ENCODE data around the gene ARRB2.

The ARRB2 gene

DNA sequence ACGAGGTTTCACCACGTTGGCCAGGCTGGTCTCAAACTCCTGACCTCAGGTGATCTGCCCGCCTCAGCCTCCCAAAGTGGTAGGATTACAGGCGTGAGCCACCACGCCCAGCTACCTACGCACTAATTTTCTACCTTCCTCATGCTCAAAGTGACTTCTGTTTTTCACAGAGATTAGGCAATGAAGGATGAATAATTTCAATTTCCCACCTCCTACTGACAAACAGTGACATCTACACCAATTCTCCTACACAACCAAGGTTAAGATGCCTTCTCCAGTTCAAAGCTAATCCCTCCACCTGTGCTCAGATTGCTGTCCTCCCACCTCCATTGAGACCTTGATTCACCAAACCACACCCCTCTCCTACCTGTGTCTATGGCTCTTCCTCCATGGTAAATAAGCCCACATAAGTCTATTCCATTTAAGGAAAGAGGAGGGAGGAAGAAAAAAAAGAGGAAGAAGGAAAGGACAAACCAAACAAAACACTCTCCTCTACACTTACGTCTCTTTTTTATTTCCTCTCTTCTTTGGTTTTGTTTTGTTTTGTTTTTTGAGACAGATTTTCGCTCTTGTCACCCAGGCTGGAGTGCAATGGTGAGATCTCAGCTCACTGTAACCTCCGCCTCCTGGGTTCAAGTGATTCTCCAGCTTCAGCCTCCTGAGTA, 15.3 kb downstream of the ARRB2 start:
- no peak for DNase-seq (ENCODE audit: low read depth in 2 of 2)

DNA sequence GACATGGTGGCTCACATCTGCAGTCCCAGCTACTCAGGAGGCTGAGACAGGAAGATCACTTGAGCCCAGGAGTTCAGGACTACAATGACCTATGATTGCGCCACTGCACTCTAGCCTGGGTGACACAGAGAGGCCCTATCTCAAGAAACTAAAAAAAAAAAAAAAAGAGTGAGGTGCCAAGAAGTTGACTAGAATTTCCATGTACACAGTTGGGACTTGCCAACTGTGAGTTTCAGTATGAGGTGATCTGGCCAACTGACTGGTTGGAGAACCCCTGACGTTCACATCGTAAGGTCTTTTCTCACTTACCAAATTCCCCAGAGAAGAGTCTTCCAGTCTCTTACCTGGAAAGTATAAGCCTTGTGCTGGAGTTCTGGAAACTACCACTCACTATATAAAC, 17.7 kb downstream of the ARRB2 start:
- DNase-seq (ENCODE audit: low read depth in 2 of 2) = no peak

DNA sequence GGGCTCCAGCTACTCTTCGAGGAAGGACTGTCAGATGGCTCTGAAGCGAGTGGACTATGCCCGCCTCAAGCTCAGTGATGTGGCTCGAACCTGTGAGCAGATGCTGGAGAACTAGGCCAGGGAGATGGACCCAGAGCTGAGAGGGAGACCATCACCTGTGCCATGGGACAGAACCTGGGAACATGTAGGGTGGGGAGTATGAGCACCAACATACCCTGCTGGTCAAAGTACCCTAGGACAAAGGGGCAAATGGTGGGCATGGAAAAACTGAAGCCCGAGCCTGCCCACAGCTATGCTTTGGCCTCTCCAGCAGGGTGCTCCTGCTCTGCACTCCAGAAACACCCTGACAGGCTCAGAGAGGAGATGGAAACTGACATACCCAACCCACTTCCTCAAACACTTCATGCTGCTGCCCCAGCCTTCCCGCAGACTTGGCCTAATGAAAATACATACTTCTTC, 22.7 kb downstream of the ARRB2 start:
- no peak for DNase-seq (ENCODE audit: low read depth in 2 of 2)

DNA sequence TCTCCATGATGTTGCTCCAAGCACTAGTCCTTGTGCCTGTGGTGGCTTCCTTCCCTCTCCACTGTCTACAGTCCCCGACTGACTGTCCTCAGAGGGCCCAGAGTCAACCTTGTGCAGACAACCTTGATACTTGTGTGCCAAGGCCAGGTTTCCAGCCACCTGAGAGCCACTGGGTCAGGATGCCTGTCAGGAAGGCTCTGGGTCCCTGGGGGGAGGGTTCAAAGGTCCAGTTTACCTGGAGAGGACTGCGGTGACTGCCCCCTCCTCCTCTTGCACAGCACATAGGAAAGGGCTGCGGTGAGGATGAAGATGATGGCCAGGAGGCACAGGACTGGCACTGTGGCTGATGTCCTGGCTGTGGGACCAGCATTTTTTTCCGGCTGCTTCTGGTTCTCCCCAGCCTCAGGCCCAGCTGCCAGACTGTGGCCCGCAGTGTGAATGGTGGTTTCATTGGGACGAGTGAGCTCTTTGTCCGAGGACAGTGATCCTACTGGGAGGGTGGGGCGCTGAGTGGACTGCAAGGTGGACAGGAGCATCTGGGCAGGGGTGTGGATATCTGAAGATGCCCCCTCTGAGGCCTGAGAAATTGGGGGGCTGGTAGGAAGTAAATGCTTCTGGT, 24.5 kb downstream of the ARRB2 start:
- no peak for DNase-seq (ENCODE audit: low read depth in 2 of 2)

DNA sequence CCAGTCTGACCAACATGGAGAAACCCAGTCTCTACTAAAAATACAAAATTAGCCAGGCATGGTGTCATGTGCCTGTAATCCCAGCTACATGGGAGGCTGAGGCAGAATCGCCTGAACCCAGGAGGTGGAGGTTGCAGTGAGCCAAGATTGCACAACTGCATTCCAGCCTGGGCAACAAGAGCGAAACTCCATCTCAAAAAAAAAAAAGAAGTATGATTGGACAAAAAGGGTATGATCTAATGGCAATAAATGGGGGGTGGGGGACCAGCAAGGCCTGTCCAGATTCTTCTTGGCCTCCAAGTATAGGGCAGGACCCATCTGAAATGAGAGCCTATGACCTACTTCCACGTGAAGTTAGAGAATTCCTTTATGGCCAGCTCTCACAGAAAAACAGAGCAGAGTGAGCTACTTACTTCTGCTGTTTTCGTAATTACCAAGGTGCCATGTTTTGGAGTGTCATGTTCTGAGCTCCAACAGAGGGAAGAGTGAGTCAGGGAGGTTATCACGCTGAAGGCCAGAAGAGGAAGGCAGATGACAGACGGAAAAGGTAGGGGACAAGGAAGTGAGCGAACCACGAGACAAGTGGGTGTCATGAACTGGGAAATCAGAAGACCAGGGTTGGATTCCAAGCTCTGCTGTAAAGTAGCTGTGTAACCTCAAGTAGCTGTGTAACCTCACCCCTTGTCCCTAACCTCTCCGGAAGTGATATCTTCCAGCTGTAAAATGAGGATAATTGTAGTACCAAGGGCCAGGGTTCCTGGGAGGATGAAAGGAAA, 25.6 kb downstream of the ARRB2 start:
- no peak for DNase-seq (ENCODE audit: low read depth in 2 of 2)

DNA sequence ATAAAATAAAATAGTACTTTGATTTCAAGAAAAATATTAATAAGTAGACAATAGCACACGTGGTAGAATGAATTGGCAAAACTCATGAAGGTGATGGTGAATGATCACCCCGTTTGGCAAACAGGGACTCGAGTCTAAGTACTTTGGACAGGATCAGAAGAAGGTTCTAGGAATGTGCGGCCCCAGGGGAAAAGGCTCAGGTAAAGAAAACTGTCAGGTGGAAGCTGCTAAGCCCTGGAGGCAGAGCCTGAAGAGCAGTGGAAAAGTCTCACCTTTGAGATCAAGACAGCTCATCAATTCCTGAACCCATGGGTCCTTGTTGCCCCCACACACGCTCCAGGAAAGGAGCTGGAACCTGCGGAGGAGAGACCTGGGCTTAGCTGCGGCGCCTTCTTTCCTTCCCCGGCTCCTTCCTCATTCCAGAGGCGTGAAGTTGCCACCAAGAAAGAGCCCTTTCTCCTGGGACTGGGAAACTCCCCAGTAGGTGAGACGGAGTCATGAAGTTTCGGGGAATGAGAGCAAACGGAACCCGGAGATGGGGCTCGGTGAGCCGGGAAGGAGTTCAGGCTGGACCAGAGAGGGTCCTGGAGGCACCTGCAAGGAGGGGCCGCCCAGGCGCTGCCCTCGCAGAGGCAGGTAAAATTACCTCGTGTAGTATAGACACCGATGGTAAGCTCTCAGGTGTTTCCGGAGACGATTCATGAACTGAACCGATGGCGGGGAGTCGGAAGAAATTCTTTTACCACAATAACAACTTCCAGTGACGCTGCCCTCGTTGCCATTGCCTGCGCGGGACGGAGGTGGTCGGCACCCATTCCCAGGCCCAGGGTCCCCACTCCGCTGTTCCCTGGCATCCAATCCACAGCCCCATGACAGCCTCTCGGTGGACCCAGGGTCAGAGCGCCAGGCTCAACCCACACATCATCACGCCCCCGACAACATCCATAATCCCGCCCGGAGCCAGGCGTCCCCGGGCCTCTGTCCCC, 28.0 kb downstream of the ARRB2 start:
- no peak for DNase-seq (ENCODE audit: low read depth in 2 of 2)

DNA sequence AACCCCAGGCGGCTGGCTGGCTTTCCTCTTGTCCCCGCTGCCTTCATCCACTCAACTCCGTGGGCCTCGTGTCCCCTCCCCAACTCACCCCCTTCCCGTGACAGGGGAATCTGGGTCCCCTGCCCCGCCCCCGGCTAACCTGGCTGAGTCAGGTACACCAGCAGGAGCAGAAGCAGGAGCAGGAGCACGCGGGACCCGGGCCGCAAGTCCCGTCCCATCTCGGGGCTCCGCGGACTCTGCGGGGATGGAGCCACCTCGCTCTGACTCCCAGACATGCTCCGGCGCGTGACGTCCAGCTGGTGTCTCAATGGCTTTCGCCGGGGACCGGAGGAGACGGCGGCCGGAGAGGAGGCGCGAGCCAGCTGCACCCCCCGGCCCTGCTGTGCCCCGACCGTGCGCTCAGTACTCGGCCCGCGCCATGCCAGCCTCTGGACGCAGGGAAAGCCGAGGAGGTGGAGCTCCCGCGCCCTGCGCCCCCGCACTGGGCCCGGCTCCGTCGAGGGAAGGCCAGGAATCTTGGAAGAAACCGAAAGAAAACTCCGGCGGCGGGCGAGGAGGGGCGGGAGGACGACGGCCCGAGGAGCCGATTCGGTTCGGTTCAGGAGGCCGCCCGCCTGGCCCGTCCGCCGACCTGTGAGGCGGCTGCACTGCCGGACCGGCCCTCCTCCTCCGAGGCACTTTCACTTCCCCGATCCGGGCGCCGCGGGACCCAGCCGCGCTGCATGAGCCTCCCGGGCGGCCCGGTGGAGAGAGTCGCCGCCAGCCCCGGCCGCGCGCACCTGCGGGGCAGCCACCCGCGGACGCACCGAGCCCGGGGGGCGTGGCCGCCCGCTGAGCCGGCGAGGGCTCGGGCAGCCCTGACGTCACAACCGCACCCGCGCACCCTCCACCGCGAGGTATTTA, 28.9 kb downstream of the ARRB2 start, which contains the start of the genes CXCL16 and ZMYND15:
TSS of gene CXCL16 (minus strand) at position 807 of the 903 bp plus-strand sequence. CDS start at position 218, 589 bp downstream.
TSS of gene ZMYND15 (plus strand) at position 712 of the 903 bp plus-strand sequence. CDS start 716 bp downstream, outside the sequence.
- DNase-seq (ENCODE audit: low read depth in 2 of 2) = peak in 1 of 2 donors; percentile 43

DNA sequence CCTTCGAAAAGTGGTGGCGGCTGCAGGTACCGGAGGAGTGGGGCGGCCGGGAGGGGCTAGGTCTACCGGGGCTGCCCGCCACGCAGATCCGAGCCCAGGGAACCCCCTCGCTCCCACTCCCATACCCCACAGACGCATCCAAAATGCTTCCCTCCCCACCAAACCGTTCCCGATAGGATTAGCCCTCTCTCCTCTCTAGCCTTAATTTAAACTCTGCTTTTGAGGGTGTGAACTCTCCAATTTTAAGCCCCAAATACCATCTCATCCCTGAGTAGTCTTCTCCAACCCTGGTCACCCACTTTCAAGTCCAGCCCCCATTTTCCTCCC, 29.6 kb downstream of the ARRB2 start:
- DNase-seq (ENCODE audit: low read depth in 2 of 2) = no peak

DNA sequence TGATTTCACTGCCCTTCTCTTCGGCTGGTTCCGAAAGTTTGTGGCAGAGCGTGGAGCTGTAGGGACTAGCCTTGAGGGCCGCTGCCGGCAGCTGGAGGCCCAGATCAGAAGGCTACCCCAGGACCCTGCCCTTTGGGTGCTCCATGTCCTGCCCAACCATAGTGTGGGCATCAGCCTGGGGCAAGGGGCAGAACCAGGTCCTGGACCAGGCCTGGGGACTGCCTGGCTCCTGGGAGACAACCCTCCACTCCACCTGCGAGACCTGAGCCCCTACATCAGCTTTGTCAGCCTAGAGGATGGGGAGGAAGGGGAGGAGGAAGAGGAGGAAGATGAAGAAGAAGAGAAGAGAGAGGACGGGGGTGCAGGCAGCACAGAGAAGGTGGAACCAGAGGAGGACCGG, 30.2 kb downstream of the ARRB2 start:
- DNase-seq (ENCODE audit: low read depth in 2 of 2) = no peak

DNA sequence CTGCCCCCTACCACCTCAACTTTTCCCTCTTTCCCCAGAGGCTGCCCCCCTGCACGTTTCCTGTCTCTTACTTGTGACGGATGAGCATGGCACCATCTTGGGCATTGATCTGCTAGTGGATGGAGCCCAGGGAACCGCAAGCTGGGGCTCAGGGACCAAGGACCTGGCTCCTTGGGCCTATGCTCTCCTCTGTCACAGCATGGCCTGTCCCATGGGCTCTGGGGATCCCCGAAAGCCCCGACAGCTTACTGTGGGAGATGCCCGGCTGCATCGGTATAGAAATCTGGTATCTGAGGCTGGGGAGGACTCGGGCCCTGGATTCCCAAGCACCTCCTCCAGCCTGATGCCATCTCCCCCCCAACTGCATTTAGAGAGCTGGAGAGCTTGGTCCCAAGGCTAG, 31.1 kb downstream of the ARRB2 start:
- DNase-seq (ENCODE audit: low read depth in 2 of 2) = no peak

DNA sequence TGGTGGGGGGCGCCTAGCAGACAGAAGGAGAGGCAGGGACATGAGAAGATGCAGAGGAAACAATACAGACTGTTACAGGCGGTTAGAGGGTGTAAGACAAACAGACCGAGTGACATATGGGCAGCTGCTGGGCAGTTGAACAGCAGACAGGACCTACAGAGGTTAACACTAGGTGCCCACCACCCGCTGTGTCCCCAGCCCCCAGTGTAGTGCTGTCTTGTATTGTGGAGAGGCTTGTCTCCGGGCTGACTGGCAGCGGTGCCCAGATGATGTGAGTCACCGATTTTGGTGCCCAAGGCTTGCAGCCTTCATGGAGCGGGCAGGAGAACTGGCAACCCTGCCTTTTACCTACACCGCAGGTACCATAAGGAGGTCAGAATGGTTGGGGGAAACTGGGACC, 31.7 kb downstream of the ARRB2 start:
- no peak for DNase-seq (ENCODE audit: low read depth in 2 of 2)

DNA sequence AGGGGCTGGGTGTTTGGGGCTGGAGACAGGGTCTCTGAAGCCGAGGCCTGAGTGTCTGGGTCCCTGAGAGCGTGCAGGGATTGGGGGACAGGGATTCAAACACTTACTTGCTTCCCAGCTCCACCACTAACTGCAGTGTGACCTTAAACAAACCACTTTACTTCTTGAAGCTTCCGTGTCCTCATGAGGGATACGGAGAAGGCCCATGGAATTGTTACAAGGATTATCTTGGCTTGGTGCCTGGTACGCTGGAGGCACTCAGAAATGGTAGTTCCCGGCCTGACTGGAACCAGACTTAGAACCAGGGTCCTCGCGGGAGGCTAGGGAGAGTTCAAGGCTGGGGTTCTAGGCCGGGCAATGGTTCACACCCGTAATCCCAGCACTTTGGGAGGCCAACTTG, 32.2 kb downstream of the ARRB2 start:
- DNase-seq (ENCODE audit: low read depth in 2 of 2) = no peak

DNA sequence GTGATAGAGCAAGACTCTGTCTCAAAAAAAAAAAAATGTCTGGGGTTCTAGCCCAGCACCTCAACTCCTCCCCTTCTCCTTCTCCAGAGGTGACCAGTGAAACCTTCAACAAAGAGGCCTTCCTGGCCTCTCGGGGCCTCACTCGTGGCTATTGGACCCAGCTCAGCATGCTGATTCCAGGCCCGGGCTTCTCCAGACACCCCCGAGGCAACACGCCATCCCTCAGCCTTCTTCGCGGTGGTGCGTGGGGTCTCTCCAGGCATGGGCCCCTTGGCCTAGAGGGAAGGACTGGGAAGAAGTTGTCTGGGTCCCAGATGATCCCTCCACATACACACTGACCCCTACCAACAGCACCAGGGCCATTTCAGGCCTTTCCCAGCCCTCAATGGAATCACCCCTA, 32.8 kb downstream of the ARRB2 start:
- no peak for DNase-seq (ENCODE audit: low read depth in 2 of 2)

DNA sequence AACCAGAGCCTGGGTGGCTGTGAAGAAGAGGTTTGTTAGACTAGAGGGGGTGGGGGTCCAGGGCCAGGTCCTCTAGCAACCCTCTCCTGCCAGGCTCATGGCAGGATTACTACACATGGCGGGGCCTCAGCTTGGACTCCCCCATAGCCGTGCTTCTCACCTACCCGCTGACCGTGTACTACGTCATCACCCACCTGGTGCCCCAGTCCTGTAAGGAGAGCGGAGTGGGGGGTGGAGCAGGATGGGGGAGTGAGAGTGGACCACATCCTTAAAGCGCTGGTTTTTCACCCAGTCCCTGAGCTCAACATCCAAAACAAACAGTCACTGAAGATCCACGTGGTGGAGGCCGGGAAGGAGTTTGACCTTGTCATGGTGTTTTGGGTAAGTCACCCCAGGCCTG, 33.5 kb downstream of the ARRB2 start:
- no peak for DNase-seq (ENCODE audit: low read depth in 2 of 2)

DNA sequence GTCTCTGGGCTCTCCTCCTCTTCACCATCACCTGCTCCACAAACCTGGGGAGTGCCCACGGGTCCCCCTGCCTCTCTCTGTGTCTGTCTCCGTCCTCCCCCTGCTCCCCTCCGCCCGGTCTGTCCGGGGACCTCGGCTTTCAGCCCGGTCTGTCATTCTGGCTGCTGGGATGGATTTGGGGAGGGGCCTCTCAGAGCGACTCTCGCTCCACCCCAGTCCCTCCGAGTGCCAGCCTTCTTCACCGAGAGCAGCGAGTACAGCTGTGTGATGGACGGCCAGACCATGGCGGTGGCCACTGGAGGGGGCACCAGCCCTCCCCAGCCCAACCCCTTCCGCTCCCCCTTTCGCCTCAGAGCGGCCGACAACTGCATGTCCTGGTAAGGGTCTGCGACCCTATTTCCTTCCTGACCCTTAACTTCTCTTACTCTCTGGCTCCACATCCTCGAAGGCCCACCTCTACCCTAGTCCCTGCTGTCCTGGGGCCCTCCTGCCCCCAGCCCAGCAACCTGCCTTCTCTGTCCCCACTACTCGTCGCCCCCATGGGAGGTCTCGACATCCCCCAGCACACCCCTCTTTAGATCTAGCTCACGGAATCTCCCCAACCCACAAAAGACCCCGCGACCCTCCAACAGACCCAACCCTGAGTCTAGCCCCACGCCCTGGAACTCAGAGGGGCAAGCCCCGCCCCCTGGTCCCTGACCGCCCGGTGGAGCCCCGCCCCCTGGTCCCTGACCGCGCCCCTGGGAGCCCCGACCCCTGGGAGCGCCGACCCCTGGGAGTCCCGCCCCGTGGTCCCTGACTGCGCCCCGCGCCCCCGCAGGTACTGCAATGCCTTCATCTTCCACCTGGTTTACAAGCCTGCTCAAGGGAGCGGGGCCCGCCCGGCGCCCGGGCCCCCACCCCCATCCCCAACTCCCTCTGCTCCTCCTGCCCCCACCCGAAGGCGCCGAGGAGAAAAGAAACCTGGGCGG, 34.9 kb downstream of the ARRB2 start:
- DNase-seq (ENCODE audit: low read depth in 2 of 2) = no peak

DNA sequence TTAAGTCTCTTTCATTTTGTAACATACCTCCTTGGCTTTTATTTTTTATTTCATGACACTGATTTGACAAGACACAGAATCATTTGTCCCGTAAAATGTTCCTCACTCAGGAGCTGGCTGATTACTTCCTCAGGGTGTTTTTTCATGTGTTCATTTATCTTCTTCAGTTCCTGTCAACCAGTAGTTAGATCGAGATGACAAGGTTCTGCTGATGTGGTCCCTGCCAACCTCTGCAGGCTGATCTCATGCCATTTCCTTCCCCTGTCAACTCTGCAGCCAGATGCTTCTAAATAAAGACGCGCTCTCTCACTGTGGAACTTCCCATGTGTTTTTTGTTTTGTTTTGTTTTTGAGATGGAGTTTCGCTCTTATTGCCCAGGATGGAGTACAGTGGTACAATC, 37.4 kb downstream of the ARRB2 start:
- DNase-seq (ENCODE audit: low read depth in 2 of 2) = no peak

DNA sequence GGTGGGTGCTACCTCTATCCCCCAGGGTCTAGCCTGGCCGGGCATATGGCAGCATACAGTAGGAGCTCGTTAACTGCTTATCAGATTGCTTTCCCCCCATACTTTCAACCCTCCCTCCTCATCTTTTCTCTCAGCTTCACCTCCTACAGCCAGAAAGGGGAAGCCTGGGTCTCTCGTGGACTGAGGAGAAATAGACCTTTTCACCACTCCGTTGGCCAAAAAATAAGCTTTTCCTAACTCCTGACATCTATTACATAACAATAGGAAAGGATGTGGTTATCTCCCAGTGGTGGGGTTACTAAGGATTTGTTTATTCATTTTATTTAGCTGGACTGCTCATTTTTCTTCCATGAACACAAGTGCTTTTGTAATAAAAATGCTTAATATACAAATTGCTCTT, 38.3 kb downstream of the ARRB2 start:
- DNase-seq (ENCODE audit: low read depth in 2 of 2) = no peak

DNA sequence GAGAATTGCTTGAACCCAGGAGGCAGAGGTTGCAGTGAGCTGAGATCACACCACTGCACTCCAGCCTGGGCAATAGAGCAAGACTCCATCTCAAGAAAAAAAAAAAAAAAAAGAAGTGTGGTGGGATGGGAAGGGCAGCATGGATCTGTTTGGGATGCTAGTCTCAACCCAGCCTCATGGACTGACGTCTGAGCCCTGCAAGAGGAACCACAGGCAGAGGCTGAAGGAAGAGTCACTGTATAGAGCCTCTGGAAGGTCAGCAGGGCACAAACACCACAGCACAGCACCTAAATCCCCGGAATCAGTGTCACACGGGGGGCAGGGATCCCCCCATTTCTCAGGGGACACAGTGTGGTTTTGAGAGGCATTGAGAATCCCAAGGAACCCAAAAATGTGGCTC, 40.2 kb downstream of the ARRB2 start:
- no peak for DNase-seq (ENCODE audit: low read depth in 2 of 2)

DNA sequence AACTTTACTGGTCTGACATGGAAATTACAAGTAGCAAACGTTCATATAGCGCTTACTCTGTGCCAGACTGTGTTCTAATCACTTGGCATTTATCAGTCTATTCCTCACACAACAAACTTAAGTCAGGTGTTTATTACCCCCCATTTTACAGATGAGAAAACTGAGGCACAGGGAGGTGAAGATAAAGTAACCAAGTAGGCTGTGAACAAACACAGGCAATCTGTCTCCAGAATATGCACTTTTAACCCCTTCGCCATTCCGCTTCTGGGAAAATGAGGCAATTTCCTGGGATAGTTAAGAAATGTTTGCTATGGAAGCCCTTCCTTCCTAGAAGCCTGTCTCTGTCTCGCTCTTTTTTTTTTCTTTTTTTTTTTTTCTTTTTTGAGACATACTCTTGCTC, 41.5 kb downstream of the ARRB2 start:
- DNase-seq (ENCODE audit: low read depth in 2 of 2) = no peak

Measured in activated CD4-positive, alpha-beta T cell treated with anti-CD3 and anti-CD28 coated beads for 24 hours (primary cell).